ENCODE measurements around the gene KHDRBS2.

KHDRBS2 gene

DNA sequence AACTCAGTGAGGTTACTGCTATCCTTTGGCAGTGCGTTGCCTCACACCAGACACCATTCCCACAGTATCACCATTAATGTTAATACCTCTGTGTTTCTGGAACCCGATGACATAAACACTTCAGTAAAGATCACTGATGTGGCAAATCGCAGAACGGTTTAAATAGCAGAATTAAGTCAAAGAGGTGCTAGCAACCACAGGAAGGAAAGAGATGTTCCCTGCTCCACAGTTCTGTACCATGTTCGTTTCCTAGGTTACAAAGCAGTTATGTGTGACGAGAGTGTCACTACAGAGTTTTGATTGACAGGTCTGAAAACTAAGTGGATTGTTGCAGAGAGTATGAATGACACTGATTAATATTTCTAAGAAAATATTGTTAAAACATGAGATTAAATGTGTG is 272.3 kb downstream of the KHDRBS2 start:
- DNase-seq (ENCODE audit: low read depth): no peak

DNA sequence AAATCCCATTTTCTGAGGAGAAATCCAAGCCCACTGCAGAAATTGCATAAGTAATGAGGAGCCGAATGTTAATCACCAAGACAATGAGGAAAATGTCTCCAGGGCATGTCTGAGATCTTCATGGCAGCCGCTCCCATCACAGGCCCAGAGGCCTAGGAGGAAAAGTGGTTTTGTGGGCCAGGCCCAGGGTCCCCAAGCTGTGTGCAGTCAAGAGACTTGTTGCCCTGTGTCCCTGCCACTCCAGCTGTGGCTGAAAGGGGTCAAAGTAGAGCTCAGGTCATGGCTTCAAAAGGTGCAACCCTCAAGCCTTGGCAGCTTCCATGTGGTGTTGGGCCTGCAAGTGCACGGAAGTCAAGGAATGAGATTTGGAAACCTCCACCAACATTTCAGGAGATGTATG is 276.6 kb downstream of the KHDRBS2 start:
- no peak for DNase-seq (ENCODE audit: low read depth)

DNA sequence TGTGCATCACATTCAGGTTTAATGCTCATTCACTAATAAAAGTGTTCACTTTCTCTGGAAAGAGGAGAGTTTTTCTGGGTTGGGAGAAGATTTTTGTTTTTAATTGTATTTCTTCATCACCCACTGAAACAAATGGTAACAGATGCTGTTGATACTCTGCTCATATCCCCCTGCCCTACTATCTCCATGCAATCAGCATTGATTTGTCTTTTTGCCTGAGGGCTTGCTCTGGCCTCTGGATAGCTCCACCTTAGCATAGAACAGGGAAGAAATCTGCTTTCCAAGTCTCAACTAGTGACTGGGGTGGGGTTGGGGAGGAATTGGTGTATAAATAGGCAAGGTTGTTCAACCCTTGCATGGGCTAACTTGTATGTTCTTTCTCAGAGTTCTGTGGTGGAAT is 296.4 kb downstream of the KHDRBS2 start:
- DNase-seq (ENCODE audit: low read depth): no peak

DNA sequence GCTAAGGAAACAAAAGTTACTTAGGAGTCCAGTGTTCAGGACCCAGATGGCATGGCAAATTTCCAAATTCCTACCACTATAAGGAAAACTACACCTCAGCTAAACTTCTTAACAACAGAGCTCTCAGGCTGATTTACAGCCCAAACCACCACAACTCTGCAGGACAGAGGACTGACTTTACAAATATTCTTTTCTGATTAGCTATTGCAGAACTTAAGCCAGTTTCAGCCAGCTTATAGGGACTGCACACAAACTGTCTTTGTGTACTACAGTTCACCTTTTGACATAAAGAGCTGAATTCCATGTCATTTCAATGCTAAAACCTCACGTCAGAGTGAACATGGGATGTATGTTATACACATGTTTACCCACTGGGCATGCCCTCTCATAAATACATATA is 305.4 kb downstream of the KHDRBS2 start:
- DNase-seq (ENCODE audit: low read depth): no peak

DNA sequence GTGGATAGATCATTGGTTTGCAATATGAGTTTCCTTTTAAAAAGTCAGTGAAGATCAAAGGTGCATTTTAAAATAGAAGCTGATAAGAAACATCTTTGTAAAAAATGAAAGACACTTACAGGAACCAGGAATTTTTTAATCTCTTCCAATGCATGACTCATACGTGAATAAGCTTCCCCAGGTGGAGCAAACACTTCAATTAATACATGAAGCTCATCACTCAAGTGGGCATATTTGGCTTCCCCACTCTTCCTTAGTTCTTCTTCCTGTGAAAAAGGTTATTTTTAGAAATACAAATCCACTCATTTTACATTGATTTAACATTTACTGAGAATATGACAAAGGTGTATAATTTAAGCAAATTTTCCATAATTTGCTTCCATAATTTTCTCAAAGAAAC is 308.1 kb downstream of the KHDRBS2 start:
- no peak for DNase-seq (ENCODE audit: low read depth)

DNA sequence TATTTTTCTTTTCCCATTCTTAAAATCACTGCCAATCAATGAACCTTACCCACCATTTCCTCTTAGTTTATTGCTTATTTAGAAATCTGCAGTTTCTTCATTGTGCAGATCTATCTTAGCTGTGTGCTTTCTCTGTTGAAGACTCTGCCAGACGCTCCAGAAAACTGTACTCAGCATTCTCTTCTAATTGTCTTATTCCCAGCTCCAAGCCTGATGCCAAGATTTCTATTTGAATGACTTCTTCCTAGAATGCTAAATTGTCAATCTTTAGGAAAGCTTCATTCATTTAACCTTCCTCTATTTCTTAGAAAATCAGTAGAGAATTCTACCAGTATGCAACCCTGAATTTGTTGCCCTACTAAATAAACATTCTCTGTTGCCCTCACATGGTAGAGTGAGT is 308.9 kb downstream of the KHDRBS2 start:
- no peak for DNase-seq (ENCODE audit: low read depth)

GRCh38 chr6:61959196-61959595 is 326.8 kb downstream of the KHDRBS2 start:
- no peak for DNase-seq (ENCODE audit: low read depth)

DNA sequence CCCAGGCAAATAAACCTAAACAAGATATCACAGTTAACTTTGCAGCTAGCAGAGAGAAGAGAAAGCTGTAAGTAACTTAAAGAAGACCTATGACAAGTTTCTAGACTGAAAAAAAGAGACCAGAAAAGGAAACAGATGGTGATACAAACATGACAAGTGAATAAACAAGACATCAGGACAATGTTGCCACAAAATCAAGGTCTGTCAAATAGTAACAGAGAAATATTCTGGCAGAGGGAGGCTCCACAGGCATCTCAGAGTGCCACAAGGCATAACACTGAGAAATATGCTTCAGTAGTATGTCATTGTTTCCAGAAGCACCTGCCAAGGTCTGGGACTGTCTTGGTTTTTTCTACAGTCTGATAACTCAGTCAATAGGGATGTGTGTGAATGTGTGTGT is 332.2 kb downstream of the KHDRBS2 start:
- no peak for DNase-seq (ENCODE audit: low read depth)

GRCh38 chr6:61951586-61951985 is 334.4 kb downstream of the KHDRBS2 start:
- DNase-seq (ENCODE audit: low read depth): no peak

DNA sequence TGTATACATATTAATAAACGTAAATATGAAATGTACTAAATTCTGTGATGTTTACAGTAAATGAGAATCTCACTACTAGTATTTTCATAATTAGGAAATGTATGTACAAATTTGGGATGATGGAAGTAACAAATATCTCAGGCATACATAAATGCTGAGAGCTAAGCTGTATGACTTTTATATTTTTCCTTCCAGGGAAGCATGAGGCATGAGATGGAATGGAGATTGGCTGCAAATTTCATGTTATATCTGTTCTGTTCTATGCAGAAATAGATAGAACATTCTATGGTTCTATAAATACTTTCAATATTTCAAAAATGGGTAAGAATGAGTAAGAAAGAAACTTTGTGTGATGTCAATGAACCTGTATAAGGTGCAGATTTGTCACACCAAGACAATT is 335.2 kb downstream of the KHDRBS2 start:
- no peak for DNase-seq (ENCODE audit: low read depth)

GRCh38 chr6:61949971-61950370 is 336.1 kb downstream of the KHDRBS2 start:
- no peak for DNase-seq (ENCODE audit: low read depth)

DNA sequence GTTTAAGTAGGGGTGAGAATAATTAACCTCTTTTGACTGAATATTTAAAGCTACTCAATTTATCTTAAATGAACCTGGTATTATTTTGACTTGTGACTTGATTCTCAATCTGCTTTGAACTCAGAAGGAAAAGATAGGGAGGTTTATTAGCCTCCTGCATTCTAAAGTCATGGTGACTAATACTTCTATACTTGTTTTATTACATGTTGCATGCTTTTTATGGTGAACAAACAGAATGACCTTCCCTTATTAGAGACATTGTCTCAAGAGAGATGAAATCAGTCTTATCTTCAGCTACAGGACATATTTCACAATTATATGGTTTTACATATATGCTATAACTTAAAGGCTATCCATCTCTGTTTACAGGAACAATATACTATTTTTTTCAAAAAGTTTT is 336.9 kb downstream of the KHDRBS2 start:
- no peak for DNase-seq (ENCODE audit: low read depth)

DNA sequence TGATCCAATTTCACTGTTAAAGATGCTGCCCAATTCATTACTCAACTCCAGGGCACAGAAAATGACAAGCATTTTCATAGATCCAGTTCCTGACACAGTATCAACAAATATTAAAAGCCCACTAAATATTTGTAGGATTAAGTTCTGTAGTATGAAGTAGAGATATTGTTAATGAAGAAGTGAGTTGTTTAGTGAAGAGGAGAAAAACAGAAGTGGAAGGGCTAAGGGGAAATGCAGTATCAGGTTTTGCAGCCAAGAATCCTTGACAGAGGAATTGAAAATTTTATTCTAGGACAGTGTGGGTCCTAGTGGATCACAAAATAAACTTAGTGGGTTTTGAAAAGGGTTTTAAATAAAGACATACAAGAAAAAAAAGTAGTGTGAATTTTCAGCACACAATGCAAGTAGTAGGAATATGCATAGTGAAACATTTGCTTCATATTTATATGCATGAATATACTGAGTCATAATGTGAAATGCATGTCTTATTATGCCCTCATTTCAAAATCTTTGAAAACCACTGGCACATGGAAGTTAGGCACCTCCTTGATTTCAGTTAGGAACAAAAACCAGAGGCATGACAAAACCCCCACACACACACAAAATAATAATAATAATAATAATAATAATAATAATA is 338.6 kb downstream of the KHDRBS2 start:
- no peak for DNase-seq (ENCODE audit: low read depth)

GRCh38 chr6:61940919-61941318 is 345.1 kb downstream of the KHDRBS2 start:
- DNase-seq (ENCODE audit: low read depth): no peak

DNA sequence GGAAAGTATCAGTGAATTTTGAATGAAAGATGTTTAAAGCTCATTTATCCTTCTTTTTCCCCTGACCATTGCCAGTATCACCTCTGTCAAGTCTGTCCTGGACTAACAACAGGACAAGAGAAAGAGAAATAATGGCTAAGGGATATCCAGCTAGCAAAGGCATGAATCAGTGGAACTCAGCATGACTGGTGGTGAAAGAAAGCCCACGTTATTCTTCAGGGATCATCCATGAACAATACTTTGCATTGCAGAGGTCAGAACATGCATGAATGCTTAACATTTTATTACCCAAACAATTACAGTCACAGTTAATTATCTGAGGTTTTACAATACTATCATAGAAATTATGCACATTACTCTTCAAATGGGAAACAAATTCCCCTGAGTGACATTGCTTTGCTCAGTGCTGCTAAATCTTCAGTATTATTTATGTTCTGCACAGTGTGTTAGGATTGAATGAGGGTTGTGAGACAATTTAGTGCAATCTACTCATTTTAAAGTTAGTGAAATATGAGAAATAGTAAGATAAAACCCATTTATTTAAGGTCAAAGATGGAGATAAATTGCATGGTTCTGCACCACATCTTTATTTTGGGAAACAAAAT is 350.7 kb downstream of the KHDRBS2 start:
- no peak for DNase-seq (ENCODE audit: low read depth)

GRCh38 chr6:61909486-61909885 is 376.5 kb downstream of the KHDRBS2 start:
- DNase-seq (ENCODE audit: low read depth): no peak

DNA sequence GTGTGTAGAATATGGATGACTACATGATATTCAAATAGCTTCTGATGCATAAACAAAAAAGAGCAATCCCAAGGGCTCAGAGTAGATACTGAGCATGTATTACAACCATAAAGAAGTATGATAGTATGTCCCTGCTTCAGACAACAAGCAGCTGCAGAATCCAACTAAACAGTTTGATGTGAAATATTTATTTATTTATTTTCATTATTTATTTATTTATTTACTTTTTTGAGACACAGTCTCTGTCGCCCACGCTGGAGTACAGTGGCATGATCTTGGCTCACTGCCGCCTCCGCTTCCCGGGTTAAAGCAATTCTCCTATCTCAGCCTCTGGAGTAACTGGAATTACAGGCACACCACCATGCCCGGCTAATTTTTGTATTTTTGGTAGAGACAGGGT is 384.3 kb downstream of the KHDRBS2 start:
- no peak for DNase-seq (ENCODE audit: low read depth)

DNA sequence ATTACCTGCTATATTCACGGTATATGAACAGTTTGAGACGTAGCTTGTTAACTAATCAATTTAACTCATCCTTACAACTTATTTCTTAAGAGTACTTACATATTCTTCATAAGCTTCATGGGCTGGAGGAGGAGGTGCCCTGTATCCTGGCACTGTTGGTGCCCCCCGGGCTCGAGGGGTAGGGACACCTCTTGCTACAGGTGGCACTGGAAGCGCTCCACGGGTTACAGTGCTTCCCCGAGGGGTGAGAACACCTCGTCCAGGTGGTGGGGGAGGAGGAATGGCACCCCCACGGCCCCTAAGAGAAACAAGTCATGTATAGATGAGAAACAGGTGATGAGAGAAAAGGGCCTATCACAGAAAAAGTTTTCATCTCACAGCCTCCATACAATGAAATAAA is 391.5 kb downstream of the KHDRBS2 start:
- DNase-seq (ENCODE audit: low read depth): no peak

GRCh38 chr6:61887423-61887822 is 398.6 kb downstream of the KHDRBS2 start:
- no peak for DNase-seq (ENCODE audit: low read depth)

- DNase-seq (ENCODE audit: low read depth): no peak
These were observed 399.3 kb downstream of the KHDRBS2 start for GRCh38 chr6:61886608-61887259.

DNA sequence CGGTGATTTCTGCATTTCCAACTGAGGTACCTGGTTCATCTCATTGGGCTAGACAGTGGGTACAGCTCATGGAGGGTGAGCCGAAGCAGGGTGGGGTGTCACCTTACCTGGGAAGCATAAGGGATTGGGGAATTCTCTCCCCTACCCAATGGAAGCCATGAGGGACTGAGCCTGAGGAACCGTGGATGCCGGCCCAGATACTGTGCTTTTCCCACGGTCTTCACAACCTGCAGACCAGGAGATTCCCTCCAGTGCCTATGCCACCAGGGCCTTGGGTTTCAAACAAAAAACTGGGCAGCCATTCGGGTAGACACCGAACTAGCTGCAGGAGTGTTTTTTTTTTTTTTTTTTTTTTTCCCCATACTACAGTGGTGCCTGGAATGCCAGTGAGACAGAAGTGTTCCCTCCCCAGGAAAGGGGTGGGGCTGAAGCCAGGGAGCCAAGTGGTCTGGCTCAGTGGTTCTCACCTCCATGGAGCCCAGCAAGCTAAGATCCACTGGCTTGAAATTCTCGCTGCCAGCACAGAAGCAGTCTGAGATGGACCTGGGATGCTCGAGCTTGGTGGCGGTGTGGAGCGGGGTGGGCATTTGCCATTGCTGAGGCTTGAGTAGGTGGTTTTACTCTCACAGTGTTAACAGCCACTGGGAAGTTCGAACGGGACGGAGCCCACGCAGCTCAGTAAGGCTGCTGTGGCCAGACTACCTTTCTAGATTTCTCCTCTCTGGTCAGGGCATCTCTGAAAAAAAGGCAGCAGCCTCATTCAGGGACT is 416.2 kb downstream of the KHDRBS2 start:
- DNase-seq (ENCODE audit: low read depth): no peak

DNA sequence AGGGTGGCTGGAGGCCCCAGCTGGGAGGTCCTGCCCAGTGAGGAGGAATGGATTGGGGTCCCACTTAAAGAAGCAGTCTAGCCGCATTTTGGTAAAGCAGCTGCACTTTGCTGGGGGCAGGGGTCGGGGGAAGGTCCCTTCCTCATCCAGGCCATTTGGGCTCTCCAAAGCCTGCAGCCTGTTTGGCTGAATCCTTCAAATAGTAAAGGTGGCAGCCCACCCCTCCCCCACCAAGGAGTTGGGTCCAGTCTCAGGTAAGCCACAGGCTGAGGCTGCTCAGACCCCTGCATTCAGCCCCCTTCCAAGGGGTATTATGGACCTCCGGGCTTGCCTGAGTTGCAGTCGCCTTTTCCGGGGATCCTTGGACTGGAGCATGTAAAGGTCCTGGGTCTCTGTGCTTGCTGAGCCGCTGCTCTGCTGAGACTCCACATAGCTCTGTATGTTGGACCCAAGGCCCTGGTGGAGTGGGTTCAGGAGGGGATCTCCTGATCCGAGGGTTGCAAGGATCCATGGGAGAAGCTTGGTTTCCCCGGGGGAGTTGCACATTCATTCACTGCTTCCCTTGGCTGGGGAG is 417.4 kb downstream of the KHDRBS2 start:
- DNase-seq (ENCODE audit: low read depth): no peak

GRCh38 chr6:61867635-61868034 is 418.4 kb downstream of the KHDRBS2 start:
- no peak for DNase-seq (ENCODE audit: low read depth)
